ENCODE results near the gene PIK3CB.
"Not testable (repeated sequence)": the region's sequence is repeated elsewhere in the genome, so short reads cannot be mapped to it uniquely, and the experiment has no call there.

PIK3CB gene

DNA sequence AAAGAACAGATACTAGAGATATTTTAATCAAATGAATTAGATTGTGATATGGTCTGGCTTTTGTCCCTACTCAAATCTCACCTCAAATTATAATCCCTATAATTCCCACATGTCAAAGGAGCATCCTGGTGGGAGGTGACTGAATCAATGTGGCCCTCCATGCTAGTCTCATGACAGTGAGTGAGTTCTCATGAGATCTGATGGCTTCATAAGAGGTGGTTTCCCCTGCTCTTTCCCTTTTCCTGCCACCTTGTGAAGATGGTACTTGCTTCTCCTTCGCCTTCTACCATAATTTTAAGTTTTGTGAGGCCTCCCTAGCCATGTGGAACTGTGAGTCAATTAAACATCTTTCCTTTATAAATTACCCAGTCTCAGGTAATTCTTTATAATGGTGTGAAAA lies 143.4 kb downstream of the PIK3CB start:
- Histone ChIP-seq H3K9ac (no peak overlapping the region), H4K20me1 (no peaks in the 10 kb centered on the region), H3K4me3 (no peak overlapping the region), H3K4me1 (peaks cover 20 to 35% (median 31%) of the 10 kb centered on the region in 10 experiments), H3K9me3 (replicated peaks in 1 of 11) (no peaks in the 10 kb centered on the region), H3K36me3 (peaks cover 0 to 28% (median 9%) of the 10 kb centered on the region in 11 experiments; a peak in 9 of 22 replicates), H3K27ac (no peak overlapping the region), H3K27me3 (no peaks in the 10 kb centered on the region), H3K4me2 (no peak overlapping the region)
- TF ChIP-seq Cebpa-rat (IDR thresholded peaks at IDR 0.05), result no peak

DNA sequence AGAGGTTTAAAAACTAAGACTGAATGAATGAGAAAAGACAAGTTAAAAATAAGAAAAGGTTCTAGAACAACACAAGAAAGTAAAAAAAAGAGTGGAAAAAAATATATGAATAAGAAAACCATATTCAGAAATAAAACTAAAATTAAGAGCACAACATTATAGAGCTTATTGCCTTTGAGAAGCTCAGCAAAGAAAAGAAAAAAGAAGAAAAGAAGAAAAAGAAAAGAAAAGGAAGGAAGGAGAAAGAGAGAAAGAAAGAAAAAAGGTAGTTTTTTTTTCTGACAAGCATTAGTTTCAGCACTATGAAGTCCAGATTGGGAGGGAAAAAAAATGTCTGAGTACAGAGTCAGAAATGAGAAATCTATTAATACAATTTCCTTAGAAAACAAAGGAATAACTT lies 144.7 kb downstream of the PIK3CB start:
- Histone ChIP-seq H3K9ac (no peak overlapping the region), H3K4me3 (no peak overlapping the region), H3K4me1 (peaks cover 23 to 48% (median 41%) of the 10 kb centered on the region in 10 experiments), H3K9me3 (replicated peaks in 1 of 11) (no peaks in the 10 kb centered on the region), H4K20me1 (no peaks in the 10 kb centered on the region), H3K4me2 (no peak overlapping the region), H3K36me3 (peaks cover 0 to 29% (median 10%) of the 10 kb centered on the region in 11 experiments; a peak in 10 of 22 replicates), H3K27ac (no peak overlapping the region), H3K27me3 (no peaks in the 10 kb centered on the region)
- TF ChIP-seq Cebpa-rat (IDR thresholded peaks at IDR 0.05), result no peak

DNA sequence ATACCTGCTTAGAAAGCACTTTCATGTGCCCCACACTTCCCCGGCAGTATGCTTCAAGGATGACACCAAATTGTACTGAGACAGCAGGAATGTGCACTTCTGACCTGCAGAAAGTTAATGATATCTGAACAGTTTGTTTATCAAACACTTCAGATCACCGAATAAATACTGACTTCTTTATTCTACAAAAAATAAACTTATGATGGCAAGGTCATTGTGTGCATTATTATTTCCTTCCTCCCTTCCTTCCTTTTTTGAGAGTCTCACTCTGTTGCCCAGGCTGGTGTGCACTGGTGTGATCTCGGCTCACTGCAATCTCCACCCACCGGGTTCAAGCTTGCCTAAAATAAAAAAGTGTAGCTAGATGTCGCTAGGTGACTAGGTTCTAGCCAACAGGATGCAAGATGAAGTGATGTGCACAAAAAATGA lies 145.8 kb downstream of the PIK3CB start:
- Histone ChIP-seq H3K27me3 (no peaks in the 10 kb centered on the region), H4K20me1 (no peaks in the 10 kb centered on the region), H3K4me3 (no peak overlapping the region), H3K9me3 (replicated peaks in 1 of 11) (no peaks in the 10 kb centered on the region), H3K9ac (0 out of 22 replicates have a peak overlapping the region, but pooled peaks of 1 of the 11 experiments have one; percentile 33), H3K4me2 (peak overlapping the region in 10 of 11 experiments; percentile 2 to 73 (median 44); a peak in 19 of 22 replicates), H3K27ac (peak overlapping the region in 4 of 11 experiments; percentile 8 to 89 (median 49); a peak in 3 of 22 replicates), H3K36me3 (peaks cover 0 to 18% (median 4%) of the 10 kb centered on the region in 11 experiments; a peak in 7 of 22 replicates), H3K4me1 (peaks cover 23 to 60% (median 50%) of the 10 kb centered on the region in 10 experiments)
- TF ChIP-seq Cebpa-rat (IDR thresholded peaks at IDR 0.05), result no peak

DNA sequence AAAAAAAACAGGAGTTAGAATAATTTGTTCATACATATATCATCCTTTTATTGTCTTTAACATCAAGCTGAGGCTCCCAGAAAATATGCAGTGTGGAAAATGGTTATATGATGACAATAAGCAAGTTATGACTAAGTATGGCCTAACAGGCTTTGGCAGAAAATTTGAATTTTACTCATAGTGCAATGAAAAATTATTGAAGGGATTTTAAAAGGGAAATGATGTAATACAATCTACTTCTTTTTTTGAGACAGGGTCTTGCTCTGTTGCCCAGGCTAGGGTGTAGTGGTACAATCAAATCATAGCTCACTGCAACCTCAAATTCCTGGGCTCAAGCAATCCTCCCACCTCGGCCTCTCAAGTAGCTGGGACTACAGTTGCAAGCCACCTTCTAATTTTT lies 147.5 kb downstream of the PIK3CB start:
- Histone ChIP-seq H3K9ac (peak overlapping the region in 6 of 11 experiments; percentile 11 to 68 (median 46); a peak in 10 of 22 replicates), H3K27ac (peak overlapping the region in 9 of 11 experiments; percentile 30 to 89 (median 67); a peak in 17 of 22 replicates), H3K36me3 (peaks cover 0 to 30% (median 8%) of the 10 kb centered on the region in 11 experiments; a peak in 12 of 22 replicates), H3K27me3 (no peaks in the 10 kb centered on the region), H3K4me1 (peaks cover 23 to 70% (median 52%) of the 10 kb centered on the region in 10 experiments), H3K4me2 (peak overlapping the region in 10 of 11 experiments; percentile 4 to 73 (median 51); a peak in 16 of 22 replicates), H3K4me3 (no peak overlapping the region), H3K9me3 (replicated peaks in 1 of 11) (no peaks in the 10 kb centered on the region), H4K20me1 (no peaks in the 10 kb centered on the region)
- TF ChIP-seq Cebpa-rat (IDR thresholded peaks at IDR 0.05), result no peak

DNA sequence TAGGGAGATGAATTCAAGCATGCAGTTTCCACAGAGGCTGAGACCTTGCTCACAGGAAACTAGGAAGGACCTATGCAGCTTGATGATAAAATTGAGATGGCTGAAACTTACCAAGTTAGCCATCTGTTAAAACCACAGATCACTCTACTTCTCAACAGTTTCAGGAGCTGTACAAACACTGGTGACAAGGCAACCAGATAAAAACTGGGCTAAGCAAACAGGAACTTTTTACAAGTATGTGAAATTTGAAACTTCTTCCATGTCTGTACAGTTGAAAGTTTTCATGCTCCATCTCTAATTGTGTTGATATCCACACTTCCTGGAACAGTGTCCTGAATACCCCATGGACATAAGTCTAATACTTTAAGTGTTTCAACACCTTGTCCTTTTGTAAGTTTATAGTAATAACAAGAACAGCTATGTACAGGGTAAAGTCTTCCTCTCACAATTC lies 147.9 kb downstream of the PIK3CB start:
- H3K9ac ChIP-seq, result peak overlapping the region in 8 of 11 experiments; percentile 3 to 68 (median 36); a peak in 11 of 22 replicates
- H3K4me1 ChIP-seq, result peaks cover 23 to 71% (median 54%) of the 10 kb centered on the region in 10 experiments
- H3K27me3 ChIP-seq, result no peaks in the 10 kb centered on the region
- H3K4me2 ChIP-seq, result peak overlapping the region in 10 of 11 experiments; percentile 4 to 73 (median 51); a peak in 17 of 22 replicates
- peak in 4 of 11 experiments; percentile 40 to 88 (median 76); a peak in 6 of 22 replicates for TF ChIP-seq Cebpa-rat (IDR thresholded peaks at IDR 0.05)
- peak overlapping the region in 9 of 11 experiments; percentile 30 to 89 (median 67); a peak in 17 of 22 replicates for H3K27ac ChIP-seq
- H4K20me1 ChIP-seq, result no peaks in the 10 kb centered on the region
- H3K36me3 ChIP-seq, result peaks cover 0 to 31% (median 8%) of the 10 kb centered on the region in 11 experiments; a peak in 12 of 22 replicates
- no peaks in the 10 kb centered on the region for H3K9me3 ChIP-seq (replicated peaks in 1 of 11)
- no peak overlapping the region for H3K4me3 ChIP-seq

DNA sequence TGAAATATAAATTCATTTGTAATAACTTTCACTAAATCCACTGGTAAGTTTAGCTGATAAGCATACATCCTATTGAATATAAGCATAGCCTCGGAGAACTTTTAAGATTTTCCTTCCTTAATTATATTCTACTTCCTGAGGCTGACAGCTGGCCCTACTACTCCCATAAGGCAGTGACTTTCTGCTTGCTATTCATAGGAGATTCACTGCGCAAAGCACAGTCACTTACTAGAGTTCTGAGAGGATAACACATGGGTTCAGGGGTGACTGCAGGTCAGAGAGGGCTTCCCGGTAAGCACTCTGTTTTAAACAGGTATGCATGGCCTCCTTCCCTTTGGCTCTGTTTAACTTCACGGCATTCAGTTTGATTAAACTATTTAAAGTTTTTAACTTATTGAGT lies 150.3 kb downstream of the PIK3CB start:
- Histone ChIP-seq H4K20me1 (no peaks in the 10 kb centered on the region), H3K4me2 (peak overlapping the region in 8 of 11 experiments; percentile 27 to 65 (median 54); a peak in 14 of 22 replicates), H3K9me3 (replicated peaks in 1 of 11) (no peaks in the 10 kb centered on the region), H3K36me3 (peaks cover 0 to 37% (median 14%) of the 10 kb centered on the region in 11 experiments; a peak in 16 of 22 replicates), H3K27ac (peak overlapping the region in 6 of 11 experiments; percentile 9 to 89 (median 54); a peak in 7 of 22 replicates), H3K9ac (peak overlapping the region in 1 of 11 experiments; percentile 5; a peak in 1 of 22 replicates), H3K27me3 (no peaks in the 10 kb centered on the region), H3K4me3 (no peak overlapping the region), H3K4me1 (peaks cover 31 to 87% (median 69%) of the 10 kb centered on the region in 10 experiments)
- TF ChIP-seq Cebpa-rat (IDR thresholded peaks at IDR 0.05), result no peak

DNA sequence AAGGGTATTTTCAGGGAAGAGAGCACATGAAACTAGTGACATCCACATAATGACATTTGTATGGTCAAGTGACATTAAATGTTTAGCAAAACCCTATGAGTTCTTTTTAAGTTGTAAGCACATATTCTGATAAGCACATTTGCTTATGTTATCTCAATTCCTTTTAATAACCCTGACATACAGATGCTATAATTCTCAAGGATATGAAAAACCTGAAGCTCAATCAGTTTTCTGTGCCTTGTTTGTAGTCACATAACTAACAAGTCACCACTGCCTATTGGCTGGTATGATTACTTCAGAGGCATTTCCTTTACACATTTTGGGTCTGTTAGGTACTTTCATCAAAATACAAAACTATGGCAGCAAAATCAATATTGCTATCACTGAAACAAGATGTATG lies 152.1 kb downstream of the PIK3CB start:
- H3K9me3 ChIP-seq (replicated peaks in 1 of 11), result peaks cover 0 to 4% (median 1%) of the 10 kb centered on the region in 11 experiments; a peak in 8 of 22 replicates
- TF ChIP-seq Cebpa-rat (IDR thresholded peaks at IDR 0.05), result no peak
- H3K9ac ChIP-seq, result no peak overlapping the region
- peaks cover under 1 to 50% (median 22%) of the 10 kb centered on the region in 11 experiments; a peak in 19 of 22 replicates for H3K36me3 ChIP-seq
- peak overlapping the region in 2 of 11 experiments; percentile 15 to 73; a peak in 2 of 22 replicates for H3K27ac ChIP-seq
- no peaks in the 10 kb centered on the region for H4K20me1 ChIP-seq
- H3K4me1 ChIP-seq, result peaks cover 17 to 72% (median 57%) of the 10 kb centered on the region in 10 experiments; a peak in 19 of 20 replicates
- H3K4me3 ChIP-seq, result no peak overlapping the region
- H3K27me3 ChIP-seq, result no peaks in the 10 kb centered on the region
- no peak overlapping the region for H3K4me2 ChIP-seq

DNA sequence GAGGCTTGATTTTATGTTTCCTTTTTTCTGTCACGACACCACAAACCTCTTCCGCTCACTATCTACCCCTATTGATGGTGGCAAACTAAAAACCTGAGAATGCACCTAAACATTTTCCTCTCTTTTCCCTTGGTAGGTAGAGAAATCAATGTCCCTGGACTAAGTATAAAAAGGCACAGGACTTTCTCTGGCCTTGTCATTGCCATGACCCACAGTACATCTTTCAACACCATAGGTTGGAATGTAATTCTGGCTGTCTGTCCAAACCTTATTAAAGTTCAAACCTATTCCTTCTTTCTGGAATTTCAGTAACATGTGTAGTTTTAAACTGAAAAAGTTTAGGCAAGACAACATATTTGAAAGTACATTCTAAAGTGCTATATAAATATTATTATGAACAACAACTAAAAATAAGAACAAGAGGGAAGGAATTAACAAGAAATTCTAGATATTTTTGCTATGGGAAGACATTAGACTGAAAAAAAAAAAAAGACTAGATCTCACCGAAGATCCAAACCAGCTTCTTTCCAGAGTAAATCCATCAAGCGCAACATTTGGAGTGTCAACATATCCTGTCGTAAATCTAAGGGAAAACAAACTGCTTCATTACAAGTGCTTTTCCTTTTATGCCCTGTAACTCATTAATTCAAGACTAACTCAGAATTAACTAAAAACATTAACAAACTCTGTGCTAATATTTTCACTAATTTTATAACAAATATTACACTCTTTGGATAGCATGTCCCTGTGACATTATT lies 153.1 kb downstream of the PIK3CB start:
- Histone ChIP-seq H3K4me3 (no peak overlapping the region), H3K9ac (peak overlapping the region in 3 of 11 experiments; percentile 25 to 51 (median 31); a peak in 2 of 22 replicates), H3K4me1 (peaks cover 9 to 62% (median 46%) of the 10 kb centered on the region in 10 experiments; a peak in 19 of 20 replicates), H4K20me1 (no peaks in the 10 kb centered on the region), H3K27me3 (no peaks in the 10 kb centered on the region), H3K9me3 (replicated peaks in 1 of 11) (peaks cover 7 to 14% (median 11%) of the 10 kb centered on the region in 11 experiments), H3K4me2 (peak overlapping the region in 9 of 11 experiments; percentile 3 to 69 (median 60); a peak in 15 of 22 replicates), H3K27ac (peak overlapping the region in 8 of 11 experiments; percentile 23 to 73 (median 58); a peak in 13 of 22 replicates), H3K36me3 (peaks cover 11 to 60% (median 32%) of the 10 kb centered on the region in 11 experiments)
- TF ChIP-seq Cebpa-rat (IDR thresholded peaks at IDR 0.05), result no peak

DNA sequence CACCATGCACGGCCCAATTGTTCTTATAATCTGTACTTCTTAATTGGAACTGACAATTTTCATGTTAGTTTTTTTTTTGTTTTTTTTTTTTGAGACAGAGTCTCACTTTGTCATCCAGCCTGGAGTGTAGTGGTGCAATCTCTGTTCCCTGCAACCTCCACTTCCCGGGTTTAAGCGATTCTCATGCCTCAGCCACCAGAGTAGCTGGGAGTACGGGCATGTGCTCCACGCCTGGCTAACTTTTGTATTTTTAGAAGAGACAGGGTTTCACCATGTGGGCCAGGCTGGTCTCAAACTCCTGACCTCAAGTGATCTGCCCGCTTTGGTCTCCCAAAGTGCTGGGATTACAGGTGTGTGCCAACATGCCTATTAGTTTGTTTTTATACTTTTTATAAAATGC lies 153.8 kb downstream of the PIK3CB start:
- not testable (repeated sequence) for H3K27me3 ChIP-seq, H4K20me1 ChIP-seq, H3K4me3 ChIP-seq
- Histone ChIP-seq H3K9me3 (replicated peaks in 1 of 11) (peaks cover 13 to 20% (median 18%) of the 10 kb centered on the region in 11 experiments), H3K27ac (peak overlapping the region in 8 of 11 experiments; percentile 23 to 73 (median 58); a peak in 15 of 22 replicates), H3K4me1 (peaks cover 7 to 55% (median 40%) of the 10 kb centered on the region in 10 experiments; a peak in 18 of 20 replicates), H3K4me2 (peak overlapping the region in 10 of 11 experiments; percentile 3 to 69 (median 58); a peak in 17 of 22 replicates), H3K36me3 (peaks cover 17 to 65% (median 39%) of the 10 kb centered on the region in 11 experiments), H3K9ac (peak overlapping the region in 6 of 11 experiments; percentile 6 to 51 (median 34); a peak in 7 of 22 replicates)
